ENCODE results near the gene ABHD10. TPM values are rescaled to one million over a fixed set of nuclear protein-coding genes. Genes with fewer than 3 reads are reported as not detected.
"Not testable (repeated sequence)": the region's sequence is repeated elsewhere in the genome, so short reads cannot be mapped to it uniquely, and the experiment has no call there.

The ABHD10 gene
- total and polyA plus RNA-seq, 4 experiments from 2014 or later: 34.8 to 40.1 (median 38.7) TPM

DNA sequence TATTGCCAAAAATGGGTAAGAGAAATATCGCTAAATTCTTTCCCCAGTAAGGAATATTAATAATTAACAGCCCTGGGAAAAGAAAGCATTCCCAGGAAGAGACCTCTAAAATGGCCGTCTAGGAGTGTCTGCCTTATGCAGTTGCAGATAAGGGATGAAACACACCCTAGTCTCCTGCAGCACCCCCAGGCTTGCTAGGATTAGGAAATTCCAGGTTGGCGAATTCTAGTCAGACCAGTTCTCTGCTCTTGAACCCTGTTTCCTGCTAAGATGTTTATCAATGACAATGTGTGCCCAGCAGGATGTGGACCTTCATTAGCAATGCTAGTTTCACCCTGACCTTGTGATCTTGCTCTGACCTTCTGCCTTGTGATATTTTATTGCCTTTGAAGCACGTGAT lies 58.4 kb downstream of the ABHD10 start:
- H3K9me3 ChIP-seq (ENCODE audit: control insufficient read depth in 1 of 2, low read length in 2 of 2); H3K27me3 ChIP-seq (ENCODE audit: insufficient read depth, low read length); H3K4me1 Mint-ChIP-seq; POLR2A ChIA-PET (ENCODE audit: partially characterized antibody); H3K36me3 ChIP-seq (ENCODE audit: insufficient read depth, low read length); H3K27ac Mint-ChIP-seq; H3K27ac ChIP-seq (ENCODE audit: low read depth, low read length); H3K27me3 Mint-ChIP-seq; H3K36me3 Mint-ChIP-seq; intact Hi-C loops (cut with micrococcal nuclease); H3K4me1 ChIP-seq (ENCODE audit: insufficient read depth, low read length); H3K4me3 Mint-ChIP-seq; H3K4me3 ChIP-seq (ENCODE audit: low read length in 2 of 2); CTCF ChIA-PET (ENCODE audit: partially characterized antibody); DNase-seq; H3K9me3 Mint-ChIP-seq: not testable (repeated sequence)

DNA sequence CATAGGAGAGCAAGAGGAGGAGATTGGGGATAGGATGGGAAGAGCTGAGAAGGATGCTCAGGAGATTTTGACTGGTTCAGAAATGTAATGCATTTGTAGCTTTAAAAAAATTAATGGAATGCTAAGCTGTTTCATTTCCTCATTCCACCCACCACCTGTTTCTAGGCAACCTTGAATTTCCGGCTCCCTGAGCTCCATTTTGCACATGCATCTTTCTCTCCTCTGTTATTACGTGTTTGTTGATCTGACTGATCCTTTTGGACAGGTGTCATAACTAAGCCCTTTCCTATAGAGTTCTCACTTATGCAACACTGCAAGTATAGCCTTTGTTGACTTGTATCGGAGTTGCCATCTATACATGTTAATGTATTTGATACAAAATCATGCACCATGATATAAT lies 60.0 kb downstream of the ABHD10 start:
- H3K4me3 Mint-ChIP-seq: no peak overlapping the region
- H3K4me3 ChIP-seq (ENCODE audit: low read length in 2 of 2): no peak overlapping the region
- POLR2A ChIA-PET (ENCODE audit: partially characterized antibody): no interaction called here
- peaks cover 0 to 3% (median 0%) of the 10 kb centered on the region in 8 donors for H3K9me3 Mint-ChIP-seq
- H3K9me3 ChIP-seq (ENCODE audit: control insufficient read depth in 1 of 2, low read length in 2 of 2): no peaks in the 10 kb centered on the region
- H3K27ac ChIP-seq (ENCODE audit: low read depth, low read length): no peak overlapping the region
- peaks cover 0 to 2% of the 10 kb centered on the region in 2 donors for H3K27me3 Mint-ChIP-seq
- no peaks in the 10 kb centered on the region for H3K4me1 Mint-ChIP-seq
- H3K27me3 ChIP-seq (ENCODE audit: insufficient read depth, low read length): no peaks in the 10 kb centered on the region
- H3K4me1 ChIP-seq (ENCODE audit: insufficient read depth, low read length): no peaks in the 10 kb centered on the region
- CTCF ChIA-PET (ENCODE audit: partially characterized antibody): interaction anchor here (0.7 to 0.9 kb wide), 3 partner anchors 51 to 1224 kb away, joined by 3 read pairs; no protein-coding TSS in a partner anchor
- H3K36me3 ChIP-seq (ENCODE audit: insufficient read depth, low read length): no peaks in the 10 kb centered on the region
- no peak for DNase-seq
- H3K36me3 Mint-ChIP-seq: no peaks in the 10 kb centered on the region
- intact Hi-C loops (cut with micrococcal nuclease): no loop called here
- H3K27ac Mint-ChIP-seq: no peak overlapping the region

DNA sequence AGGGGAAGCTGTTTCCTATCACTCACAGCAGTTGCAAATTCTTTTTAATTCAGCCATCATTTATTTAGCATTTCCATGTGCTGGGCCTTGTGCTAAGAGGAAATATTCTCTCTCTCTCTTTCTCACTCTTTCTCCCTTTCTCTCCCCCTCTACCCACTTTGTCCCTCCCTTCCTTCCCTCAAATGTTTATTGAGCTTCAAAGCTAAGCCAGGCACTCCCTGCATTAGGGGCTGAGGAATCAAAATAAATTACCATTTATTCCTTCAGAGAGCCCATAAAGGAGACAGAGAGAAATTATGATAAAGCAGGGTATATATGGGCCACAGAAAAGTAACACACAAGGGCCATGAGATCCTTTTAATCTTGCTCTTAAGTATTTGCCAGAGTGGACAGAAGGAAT lies 62.5 kb downstream of the ABHD10 start:
- Mint-ChIP-seq H3K4me1 (no peaks in the 10 kb centered on the region), H3K27me3 (peaks cover 0 to 2% of the 10 kb centered on the region in 2 donors), H3K36me3 (no peaks in the 10 kb centered on the region), H3K27ac (no peak overlapping the region), H3K9me3 (peaks cover 0 to 3% (median 0%) of the 10 kb centered on the region in 8 donors), H3K4me3 (no peak overlapping the region)
- Histone ChIP-seq H3K27ac (ENCODE audit: low read depth, low read length) (no peak overlapping the region), H3K27me3 (ENCODE audit: insufficient read depth, low read length) (no peaks in the 10 kb centered on the region), H3K9me3 (ENCODE audit: control insufficient read depth in 1 of 2, low read length in 2 of 2) (no peaks in the 10 kb centered on the region), H3K4me1 (ENCODE audit: insufficient read depth, low read length) (no peaks in the 10 kb centered on the region), H3K4me3 (ENCODE audit: low read length in 2 of 2) (no peak overlapping the region), H3K36me3 (ENCODE audit: insufficient read depth, low read length) (no peaks in the 10 kb centered on the region)
- intact Hi-C loops (cut with micrococcal nuclease): no loop called here
- no peak for DNase-seq
- POLR2A ChIA-PET (ENCODE audit: partially characterized antibody): no interaction called here
- CTCF ChIA-PET (ENCODE audit: partially characterized antibody): interaction anchor here (1.1 to 5.2 kb wide), 6 partner anchors 8 to 70 kb away, joined by 3 to 43 read pairs (median 4); no protein-coding TSS in a partner anchor

DNA sequence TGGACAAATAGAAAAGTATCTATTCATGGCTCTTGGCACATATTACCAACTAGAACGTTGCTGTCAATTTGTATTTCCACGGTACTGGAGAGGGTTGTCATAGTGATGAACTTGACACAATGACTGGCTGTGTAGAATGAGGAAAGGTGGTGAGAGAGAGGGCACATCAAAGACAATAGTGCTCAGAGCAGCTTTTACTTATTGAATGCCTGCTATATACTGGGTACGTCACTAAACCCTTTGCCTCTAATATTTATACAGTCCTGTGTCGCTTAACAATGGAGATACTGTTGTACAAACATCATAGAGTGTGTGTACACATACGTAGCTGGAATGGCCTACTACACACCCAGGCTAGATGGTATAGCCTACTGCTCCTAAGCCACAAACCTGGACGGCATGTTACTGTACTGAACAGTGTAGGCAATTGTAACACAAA lies 64.0 kb downstream of the ABHD10 start:
- no peak for DNase-seq
- Histone ChIP-seq H3K27ac (ENCODE audit: low read depth, low read length) (no peak overlapping the region), H3K9me3 (ENCODE audit: control insufficient read depth in 1 of 2, low read length in 2 of 2) (no peaks in the 10 kb centered on the region), H3K4me1 (ENCODE audit: insufficient read depth, low read length) (no peaks in the 10 kb centered on the region), H3K4me3 (ENCODE audit: low read length in 2 of 2) (no peak overlapping the region), H3K27me3 (ENCODE audit: insufficient read depth, low read length) (no peaks in the 10 kb centered on the region), H3K36me3 (ENCODE audit: insufficient read depth, low read length) (no peaks in the 10 kb centered on the region)
- Mint-ChIP-seq H3K27ac (no peak overlapping the region), H3K9me3 (peaks cover 0 to 1% (median 0%) of the 10 kb centered on the region in 8 donors), H3K4me1 (no peaks in the 10 kb centered on the region), H3K36me3 (no peaks in the 10 kb centered on the region), H3K4me3 (no peak overlapping the region), H3K27me3 (peaks cover 0 to 2% of the 10 kb centered on the region in 2 donors)
- ChIA-PET CTCF (ENCODE audit: partially characterized antibody) (interaction anchor here (0.6 to 5.2 kb wide), 22 partner anchors 8 to 334 kb away, joined by 3 to 43 read pairs (median 4); partner anchors contain the start of genes ABHD10 and TMPRSS7), POLR2A (ENCODE audit: partially characterized antibody) (interaction anchor here (1.8 kb wide), 1 partner anchor 29 kb away, joined by 4 read pairs; no protein-coding TSS in a partner anchor)
- intact Hi-C loops (cut with micrococcal nuclease): loop anchor here (1.0 kb wide), 4 partner anchors 29 to 326 kb away; partner anchors contain the start of gene C3orf52

Other genes starting within 250 kb of the ABHD10 start
- gene PHLDB2, start 119.8 kb upstream of the ABHD10 start, total RNA-seq: 1 to 10 TPM; 7.9 to 8.5 TPM
- 1 to 10 TPM; 2.8 to 7.7 TPM for gene PHLDB2, start 119.8 kb upstream of the ABHD10 start, polyA plus RNA-seq
- not detected for gene TAGLN3, start 19.9 kb downstream of the ABHD10 start, total RNA-seq
- not detected for gene TAGLN3, start 19.9 kb downstream of the ABHD10 start, polyA plus RNA-seq
- under 1 TPM in 1 of 2 experiments, not detected in 1; 0.15 TPM for gene TMPRSS7, start 55.7 kb downstream of the ABHD10 start, total RNA-seq
- gene TMPRSS7, start 55.7 kb downstream of the ABHD10 start, polyA plus RNA-seq: under 1 TPM; 0.26 TPM
- gene C3orf52, start 107.4 kb downstream of the ABHD10 start, total RNA-seq: 1 to 10 TPM; 2.0 to 2.3 TPM
- 1 to 10 TPM in 1 of 2 donors, under 1 TPM in 1; 0.47 to 2.1 TPM for gene C3orf52, start 107.4 kb downstream of the ABHD10 start, polyA plus RNA-seq
- 10 to 100 TPM; 40.9 to 42.1 TPM for gene GCSAM, start 154.2 kb downstream of the ABHD10 start, total RNA-seq
- 10 to 100 TPM; 36.8 to 41.2 TPM for gene GCSAM, start 154.2 kb downstream of the ABHD10 start, polyA plus RNA-seq

All from CD4-positive, alpha-beta memory T cell (primary cell).